Measurements from ENCODE around the gene TBX21.

GRCh38 chr17:47715669-47716325, 17.2 kb upstream of the TBX21 start:
- TF ChIP-seq CTCF (conservative IDR thresholded peaks at IDR 0.05 in 1 of 2, IDR thresholded peaks at IDR 0.05 in 1 of 2; ENCODE audit: extremely low read depth in 1 of 2, insufficient read depth in 1 of 2, low read depth in 1 of 2, low read length in 2 of 2) (no peak), EZH2 (IDR thresholded peaks at IDR 0.05; ENCODE audit: borderline replicate concordance, low read length) (no peak)
